Activated CD8-positive, alpha-beta memory T cell treated with anti-CD3 and anti-CD28 coated beads, Interleukin-2, amount 50 U/mL, for 1 hour (primary cell): Measurements from ENCODE around the gene ACTR5.
A peak's percentile ranks its signal among the peaks of the same experiment; 100 is the strongest.
"Not testable (repeated sequence)": the region's sequence is repeated elsewhere in the genome, so short reads cannot be mapped to it uniquely, and the experiment has no call there.

Source experiments
- DNase-seq: peaks from one replicate; pipeline ENCODE4 v3.0.0-alpha.2; 2020; ENCODE audit errors: extremely low read depth

Gene ACTR5

DNA sequence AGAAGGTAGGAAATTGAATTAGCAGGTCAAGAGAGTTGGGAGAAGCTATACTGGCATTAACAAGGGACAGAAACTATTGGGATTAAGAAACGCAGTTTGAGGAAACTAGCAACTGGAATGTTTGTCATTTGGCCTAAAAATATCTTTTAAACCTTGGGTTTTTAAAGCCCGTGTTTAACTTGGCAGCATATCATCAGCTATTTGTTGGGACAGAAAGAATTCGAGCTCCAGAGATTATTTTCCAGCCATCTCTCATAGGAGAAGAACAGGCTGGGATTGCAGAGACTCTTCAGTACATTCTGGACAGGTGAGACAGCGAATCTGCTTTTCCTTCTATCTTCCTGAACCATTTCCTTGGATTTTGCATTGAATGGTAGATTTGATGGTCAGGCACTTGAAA lies 17.8 kb downstream of the ACTR5 start:
- no peak for DNase-seq

DNA sequence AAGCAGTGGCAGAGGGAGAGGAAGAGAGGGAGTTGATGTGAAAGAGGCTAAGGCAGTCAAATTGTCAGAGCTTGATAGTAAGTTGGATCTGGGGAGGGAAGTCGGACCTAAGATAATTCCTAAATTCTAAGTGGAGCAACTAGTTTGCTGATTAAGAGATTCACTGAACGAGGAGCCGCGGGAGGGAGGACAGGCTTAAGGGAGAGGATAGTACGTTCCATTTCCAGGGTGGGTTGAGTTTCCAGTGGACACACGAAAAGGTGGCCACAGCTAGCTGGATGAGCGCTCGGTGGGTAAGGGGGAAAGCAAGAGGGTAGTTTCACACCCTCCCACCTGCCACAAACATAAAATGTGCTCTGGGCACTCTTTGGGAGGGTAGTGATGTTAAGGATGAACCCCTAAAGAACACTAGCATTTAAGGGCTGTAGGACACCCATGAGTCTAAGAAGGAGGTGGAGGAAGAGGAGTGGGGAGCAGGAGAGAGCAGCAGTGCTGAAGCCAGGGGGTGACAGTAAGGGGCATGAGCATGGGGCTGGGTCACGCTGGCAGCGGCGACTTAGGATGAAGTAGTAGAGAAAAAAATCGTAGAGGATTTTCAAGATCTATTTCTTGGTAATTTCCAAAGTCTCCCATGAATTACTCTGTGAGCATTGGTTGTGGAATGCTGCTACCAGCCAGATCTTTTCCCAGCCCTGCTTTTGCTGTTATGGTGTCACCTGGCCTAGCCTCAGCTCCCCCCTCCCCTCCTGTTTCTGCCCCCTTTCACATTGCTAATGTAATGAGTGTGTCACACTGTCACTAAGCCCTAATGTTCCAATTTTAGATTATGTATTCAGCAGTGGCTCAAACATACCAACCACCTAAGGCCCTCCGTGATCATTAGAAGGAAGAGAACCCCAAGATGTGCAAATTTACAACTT lies 21.4 kb downstream of the ACTR5 start:
- no peak for DNase-seq

DNA sequence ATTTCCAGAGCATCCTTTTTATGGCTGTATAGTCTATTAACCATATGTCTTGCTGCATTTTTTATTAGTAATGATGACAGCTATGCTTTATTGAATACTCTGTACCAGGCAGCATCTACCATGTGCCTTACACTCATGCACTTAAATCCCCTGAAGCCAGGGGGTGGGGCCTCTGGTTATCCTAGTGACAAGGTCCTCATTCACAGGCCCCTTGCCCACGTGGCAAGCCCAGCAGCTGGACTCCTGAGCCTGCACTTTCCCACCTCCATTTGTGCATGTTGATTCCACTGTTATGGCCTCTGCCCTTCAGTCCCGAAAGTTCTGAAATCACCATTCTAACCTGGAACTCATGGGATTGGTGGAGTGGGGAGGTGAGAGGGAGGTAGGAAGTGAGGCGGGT lies 22.3 kb downstream of the ACTR5 start:
- DNase-seq = no peak

DNA sequence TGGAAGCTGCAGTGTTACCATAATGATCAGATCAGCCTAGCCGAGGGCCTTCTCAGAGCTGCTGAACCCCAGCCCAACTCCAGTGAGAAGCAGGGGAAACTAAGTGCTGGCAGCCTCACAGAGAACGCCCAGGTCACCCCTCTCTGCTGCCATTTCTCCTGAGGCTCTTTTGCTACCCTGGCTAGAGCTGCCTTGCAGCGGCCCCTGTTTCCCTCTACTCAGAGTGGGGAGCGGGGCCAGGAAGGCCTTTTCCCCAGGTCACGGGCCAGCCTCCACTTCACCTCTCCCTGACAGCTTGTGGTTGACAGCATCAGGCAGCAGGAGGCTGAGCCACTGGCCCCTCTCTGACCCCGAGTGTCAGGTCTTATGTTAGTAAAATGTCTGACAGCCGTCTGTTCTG lies 22.7 kb downstream of the ACTR5 start:
- no peak for DNase-seq

DNA sequence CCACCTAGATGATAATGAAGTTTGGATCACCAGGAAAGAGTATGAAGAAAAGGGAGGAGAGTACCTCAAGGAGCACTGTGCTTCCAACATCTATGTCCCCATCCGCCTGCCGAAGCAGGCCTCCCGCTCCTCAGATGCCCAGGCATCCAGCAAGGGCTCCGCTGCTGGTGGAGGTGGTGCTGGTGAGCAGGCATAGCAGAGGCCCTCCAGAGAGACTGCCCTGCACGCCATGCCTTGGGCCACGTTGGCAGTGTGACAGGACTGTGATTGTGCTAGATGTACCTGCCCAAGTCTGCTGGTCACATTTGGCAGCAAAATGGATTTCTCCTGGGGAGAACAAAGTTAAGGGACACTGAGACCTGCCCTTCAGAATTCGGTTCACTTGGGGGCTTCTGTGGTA lies 23.4 kb downstream of the ACTR5 start:
- DNase-seq = no peak

DNA sequence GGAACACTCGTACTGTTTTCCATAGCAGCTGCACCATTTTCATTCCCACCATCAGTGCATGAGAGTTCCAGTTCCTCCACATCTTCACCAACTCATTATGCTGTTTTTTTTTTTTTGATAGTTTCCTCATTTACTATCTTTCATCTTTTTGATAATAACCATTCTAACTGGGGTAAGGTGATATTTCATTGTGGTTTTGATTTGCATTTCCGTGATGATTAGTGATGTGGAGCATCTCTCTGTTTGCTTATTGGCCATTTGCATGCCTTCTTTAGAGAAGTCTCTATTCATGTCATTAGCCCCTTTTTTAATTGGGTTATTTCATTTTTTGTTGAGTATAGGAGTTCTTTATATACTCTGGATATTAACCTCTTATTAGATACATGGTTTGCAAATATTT lies 25.9 kb downstream of the ACTR5 start:
- no peak for DNase-seq

DNA sequence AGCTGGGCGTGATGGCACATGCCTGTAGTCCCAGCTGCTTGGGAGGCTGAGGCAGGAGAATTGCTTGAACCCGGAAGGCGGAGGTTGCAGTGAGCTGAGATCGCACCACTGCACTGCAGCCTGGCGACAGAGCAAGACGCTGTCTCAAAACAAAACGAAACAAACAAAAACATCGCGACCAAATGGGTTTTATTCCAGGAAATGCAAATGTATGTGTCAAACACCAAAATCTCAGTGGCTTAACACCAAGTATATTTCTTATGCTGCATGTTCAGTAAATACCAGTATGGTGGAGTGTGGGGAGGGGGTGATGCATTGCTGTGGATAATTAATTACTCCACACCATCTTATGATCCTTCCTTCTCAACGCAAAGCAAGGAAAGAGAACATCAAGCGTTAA lies 28.1 kb downstream of the ACTR5 start:
- no peak for DNase-seq

DNA sequence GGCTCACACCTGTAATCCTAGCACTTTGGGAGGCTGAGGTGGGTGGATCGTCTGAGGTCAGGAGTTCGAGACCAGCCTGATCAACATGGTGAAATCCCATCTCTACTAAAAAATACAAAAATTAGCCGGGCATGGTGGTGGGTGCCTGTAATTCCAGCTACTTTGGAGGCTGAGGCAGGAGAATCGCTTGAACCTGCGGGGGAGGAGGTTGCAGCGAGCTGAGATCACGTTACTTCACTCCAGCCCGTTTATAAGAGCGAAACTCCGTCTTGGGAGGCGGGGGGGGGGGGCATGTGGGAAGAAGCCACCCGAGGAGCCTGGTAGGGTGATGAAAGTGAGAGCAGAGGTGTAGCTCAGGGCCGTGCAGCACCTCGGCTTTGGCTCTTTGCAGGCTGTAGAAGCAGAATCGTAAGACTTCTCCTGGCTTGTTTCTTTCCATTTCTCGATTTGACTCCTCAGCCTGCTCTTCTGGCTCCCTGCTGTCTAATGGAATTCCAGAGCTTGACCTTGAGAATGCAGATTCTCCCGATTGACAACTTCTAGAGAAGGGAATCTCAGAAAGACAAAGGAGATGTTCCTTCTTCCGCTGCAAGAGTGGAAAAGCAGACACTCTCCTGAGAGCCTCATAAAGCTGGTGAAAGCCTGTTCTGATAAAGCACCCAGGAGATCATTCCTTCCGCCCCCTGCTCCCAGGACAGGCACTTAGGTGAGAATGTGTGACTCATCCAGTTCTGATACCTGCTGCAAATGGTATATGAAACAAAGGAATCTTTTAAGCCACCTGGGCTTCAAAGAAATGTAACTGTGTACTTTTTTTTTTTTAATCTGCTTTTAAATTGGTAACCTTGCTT lies 31.2 kb downstream of the ACTR5 start:
- no peak for DNase-seq

DNA sequence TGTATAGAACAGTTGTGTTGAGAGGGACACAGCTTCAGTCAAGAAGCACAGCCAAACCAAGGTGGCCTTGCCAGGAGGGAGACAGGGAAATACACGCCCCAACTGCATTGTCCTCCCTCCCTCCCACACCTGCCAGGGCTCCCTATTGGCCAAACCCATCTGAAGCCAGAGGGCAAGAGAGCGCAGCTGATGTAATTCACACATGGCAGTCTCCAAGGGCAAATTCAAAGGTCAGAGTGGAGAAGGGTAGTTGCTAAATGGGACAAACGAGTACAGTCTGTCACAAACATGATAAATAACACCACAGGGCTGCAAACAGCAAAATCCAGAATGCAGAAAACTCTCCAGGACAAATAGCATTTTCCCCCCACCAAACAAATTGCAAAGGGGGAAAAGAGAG lies 34.0 kb downstream of the ACTR5 start:
- no peak for DNase-seq

DNA sequence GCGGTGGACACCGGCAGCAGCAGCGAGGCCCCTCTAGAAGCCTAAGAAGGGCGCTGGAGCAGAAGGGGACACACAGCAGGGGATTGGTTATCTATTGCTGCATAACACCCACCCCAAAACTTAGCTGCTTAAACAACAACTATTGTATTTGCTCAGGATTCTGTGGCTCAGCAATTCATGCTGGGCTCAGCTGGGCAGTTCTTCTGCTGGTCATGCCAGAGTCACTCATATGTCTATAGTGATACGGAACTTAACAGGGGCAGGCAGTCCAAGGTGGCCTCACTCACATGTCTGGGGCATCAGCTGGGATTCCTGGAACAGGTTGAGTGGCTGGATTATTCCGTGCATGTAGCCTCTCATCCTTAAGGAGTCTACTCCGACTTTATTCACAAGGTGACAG lies 39.6 kb downstream of the ACTR5 start:
- no peak for DNase-seq

DNA sequence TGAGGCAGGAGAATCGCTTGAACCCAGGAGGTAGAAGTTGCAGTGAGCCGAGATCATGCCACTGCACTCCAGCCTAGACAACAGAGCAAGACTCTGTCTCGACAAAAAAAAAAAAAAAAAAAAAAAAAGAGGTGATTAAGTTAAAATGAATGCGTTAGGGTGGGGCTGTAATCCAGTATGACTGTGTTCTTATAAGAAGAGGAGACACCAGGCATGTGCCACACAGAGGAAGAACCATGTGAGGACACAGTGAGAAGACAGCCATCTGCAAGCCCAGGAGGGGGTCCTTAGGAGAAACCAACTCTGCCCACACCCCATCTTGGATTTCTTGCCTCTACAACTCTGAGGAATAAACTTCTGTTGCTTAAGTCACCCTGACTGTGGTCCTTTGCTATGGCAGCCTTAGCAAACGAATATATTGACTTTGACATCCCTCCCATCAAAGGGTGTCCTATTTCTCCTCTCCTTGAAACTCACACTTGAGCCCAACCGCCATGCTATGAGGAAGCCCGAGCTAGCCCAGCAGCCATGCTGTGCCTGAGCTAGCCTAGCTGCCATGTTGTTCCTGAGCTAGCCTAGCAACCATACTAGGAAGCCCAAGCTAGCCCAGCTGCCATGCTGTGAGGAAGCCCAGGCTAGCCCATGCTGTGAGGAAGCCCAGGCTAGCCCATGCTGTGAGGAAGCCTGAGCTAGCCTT lies 41.4 kb downstream of the ACTR5 start:
- DNase-seq = no peak

DNA sequence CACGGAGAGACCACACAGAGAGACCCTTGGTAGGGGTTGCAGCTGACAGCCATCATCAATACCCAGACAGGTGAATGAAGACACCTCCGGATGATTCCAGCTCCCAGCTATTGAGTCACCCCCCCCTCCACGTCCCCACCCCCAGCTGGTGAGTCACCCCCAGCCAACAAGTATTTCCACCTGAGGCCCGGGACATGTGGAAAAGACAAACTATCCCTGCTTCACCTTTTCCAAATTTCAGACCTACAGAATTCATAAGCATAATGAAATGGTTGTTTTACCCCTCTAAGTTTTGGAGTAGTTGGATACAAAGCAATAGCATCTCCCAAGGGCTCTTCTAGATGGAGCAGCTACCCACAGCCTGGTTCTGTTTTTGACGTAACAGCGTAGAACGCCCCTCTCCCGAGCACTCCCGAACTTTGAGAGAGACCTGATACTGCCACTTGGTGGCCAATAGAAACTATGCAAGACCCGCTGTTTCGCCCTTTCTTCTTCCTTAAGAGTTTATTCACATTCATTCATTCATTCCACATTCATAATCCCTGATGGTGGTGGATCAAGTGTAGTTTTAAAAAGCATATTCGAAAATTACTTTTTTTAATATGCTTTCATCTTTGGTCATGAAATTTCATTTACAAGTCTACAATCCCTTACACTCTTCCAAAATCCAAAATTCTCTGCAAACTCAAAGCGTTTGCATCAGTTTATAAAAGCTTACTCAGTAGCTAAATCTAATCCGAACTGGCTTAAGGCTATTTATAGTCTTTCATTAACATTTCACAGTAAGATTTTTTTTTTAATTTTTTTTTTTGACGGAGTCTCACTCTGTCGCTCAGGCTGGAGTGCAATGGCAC lies 42.2 kb downstream of the ACTR5 start:
- no peak for DNase-seq

DNA sequence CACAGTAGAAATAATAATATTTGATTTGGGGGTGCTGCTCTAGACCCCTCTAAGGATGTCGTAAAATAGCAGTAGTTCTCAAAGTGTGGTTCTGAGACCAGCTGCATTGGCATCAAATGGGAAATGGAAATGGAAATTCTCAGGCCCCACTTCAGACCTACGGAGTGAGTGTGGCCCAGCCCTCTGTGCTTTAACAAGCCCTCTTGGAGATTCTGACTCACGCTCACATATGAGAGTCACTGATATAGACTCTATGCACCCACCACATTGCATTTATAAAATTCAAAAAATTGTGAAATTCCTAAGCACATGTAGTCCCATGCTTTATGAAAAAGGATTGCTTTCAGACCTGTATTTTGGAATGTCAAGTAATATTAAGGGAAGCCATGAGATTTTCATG lies 43.0 kb downstream of the ACTR5 start:
- no peak for DNase-seq

DNA sequence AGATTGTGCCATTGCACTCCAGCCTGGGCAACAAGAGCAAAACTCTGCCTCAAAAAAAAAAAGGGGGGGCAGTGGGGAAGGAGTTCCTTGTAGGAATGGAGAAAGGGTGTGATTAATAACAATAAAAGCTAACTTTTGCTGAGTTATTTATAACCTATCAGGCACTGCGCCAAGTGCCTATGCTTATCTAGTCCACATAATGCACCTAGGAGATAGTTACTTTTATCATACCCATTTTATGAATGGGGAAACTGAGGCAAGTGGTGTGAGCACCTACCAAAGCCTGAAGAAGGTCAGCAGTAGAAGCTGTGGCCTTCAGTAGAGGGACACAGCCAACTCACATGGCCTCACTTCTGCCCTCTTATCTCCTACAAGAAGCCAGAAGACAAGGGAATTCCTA lies 43.7 kb downstream of the ACTR5 start:
- DNase-seq = no peak

DNA sequence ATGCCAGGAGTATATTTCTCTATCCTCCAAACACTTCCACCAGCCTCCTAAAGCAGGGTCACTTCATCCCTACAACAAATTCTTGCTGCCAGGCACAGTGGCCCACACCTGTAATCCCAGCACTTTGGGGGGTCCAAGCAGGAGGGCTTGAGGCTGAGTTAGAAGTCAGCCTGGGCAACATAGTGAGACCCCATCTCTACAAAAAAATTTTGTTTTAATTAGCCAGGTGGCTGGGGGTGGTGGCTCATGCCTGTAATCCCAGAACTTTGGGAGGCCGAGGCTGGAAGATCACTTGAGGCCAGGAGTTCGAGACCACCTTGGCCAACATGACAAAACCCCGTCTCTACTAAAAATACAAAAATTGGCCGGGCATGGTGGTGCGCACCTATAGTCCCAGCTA lies 45.8 kb downstream of the ACTR5 start:
- DNase-seq = not testable (repeated sequence)

DNA sequence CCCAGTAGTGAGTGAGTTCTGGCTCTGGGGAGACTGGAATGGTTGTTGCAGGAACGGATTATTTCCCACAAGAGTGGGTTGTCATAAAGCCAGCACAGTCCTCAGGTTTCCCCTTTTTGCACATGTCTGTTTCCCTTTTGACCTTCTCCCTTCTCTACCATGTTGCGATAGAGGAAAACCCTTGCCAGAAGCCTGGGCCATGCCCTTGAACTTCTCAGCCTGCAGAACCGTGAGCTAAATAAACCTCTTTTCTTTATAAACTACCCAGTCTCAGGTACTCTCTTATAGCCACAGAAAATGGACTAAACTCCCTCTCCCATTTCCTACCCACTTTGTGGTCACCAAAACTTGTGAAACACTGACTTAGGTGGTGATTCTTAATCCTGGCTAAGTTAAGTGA lies 50.0 kb downstream of the ACTR5 start:
- DNase-seq = no peak

DNA sequence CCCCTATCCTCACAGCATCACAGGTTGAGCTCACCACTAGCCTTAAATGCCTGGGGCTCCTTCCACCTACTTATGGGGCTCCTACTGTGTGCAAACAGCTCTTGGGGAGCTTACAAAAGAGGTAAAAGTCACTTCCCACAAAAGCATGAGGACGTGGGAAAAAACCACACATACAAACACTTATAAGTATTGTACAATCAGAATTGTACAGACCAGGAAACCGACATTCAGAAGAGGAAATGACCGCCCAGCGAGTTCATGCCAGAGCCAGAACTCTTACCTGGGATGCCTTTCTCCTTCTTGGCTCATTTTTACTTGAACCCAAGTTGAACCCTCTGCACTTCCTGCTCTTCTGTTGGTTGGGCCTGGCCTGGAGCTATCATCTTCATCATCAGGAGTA lies 50.9 kb downstream of the ACTR5 start:
- no peak for DNase-seq

DNA sequence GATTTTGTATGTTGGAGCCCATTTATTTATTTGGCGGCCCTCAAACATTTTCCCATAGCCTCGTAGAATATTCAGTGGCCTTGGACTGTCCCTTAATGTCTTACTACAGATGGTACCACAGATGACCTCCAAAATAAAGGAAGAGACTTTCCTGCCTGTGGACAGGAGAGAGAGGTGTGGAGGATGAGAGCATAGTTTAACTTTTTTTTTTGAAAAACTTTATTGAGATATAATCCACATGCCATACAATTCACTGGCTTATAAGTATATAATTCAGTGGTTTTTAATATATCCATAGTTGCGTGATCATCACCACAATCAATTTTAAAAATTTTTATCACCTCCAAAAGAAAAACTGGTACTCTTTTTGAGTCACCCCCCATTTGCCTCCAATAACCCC lies 52.6 kb downstream of the ACTR5 start:
- DNase-seq = no peak

DNA sequence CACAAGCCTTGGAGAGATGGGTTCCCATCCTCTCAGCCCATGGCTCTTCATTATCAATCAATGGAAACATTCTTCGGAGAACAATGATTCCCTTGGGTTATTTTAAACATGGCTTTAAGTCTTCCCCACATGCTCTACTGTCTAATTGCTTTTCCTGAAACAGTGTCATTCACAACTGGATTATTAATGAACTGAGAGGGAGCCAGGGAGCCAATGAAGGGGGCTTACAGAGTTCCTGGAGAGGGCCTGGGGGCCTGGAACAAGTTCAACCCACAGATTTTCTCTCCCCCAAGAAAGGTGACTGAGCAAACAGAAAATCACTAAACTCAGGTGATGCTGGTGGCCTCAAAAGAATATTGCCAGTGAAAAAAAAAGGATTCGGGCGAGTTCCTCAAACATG lies 56.0 kb downstream of the ACTR5 start:
- no peak for DNase-seq

DNA sequence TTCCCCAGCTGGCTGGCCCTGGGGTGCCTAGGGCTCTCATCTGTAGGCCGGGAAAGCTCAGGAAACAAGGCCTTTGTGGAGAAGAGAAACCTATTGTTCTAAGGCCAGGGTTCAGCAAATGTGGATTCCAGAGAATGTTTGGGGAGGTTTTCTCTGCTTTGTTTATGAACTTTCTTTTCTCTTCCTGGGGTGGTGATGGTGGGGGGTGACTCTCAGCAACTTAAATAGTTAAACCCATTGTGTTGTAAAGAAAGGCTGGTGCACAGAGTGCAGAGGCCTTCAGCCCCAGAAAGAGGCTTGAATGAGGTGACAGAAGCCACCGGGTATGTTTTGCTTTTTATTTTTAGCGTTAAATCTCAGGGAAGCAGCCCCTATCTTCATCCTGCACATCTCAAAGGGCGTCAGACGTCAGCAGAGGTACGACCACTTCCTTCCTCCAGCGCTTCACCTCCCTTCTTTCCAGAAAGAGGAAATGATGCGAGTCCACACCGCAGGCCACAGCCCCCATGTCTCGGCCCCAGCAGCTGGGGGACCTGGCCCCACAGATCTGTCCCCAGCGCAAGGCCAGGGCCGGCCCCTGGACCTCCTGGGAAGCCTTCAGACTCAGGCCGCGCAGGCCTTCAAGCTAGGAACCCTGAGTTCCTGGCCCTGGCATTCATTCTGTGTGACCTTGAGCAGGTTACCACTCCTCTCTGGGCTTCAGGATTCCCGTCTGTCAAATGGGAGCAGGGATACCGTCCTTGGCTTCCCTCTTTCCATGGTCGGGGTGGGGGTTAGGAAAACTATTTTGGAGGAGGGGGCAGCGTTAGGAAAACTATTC lies 56.6 kb downstream of the ACTR5 start:
- DNase-seq = peak; percentile 76
